HG02610 (cell line): Measurements from ENCODE around the gene HOXA3.

Source experiments
- ATAC-seq: cut with Tn5 transposase; IDR thresholded peaks from one replicate; pipeline ENCODE4 v1.9.1; 2021; ENCODE audit warnings: mild to moderate bottlenecking, moderate library complexity; ENCODE audit not compliant: unreplicated experiment

The HOXA3 gene

GRCh38 chr7:27106181-27106900, 46.0 kb downstream of the HOXA3 start:
- no peak for ATAC-seq

- no peak for ATAC-seq
These were observed 46.9 kb downstream of the HOXA3 start for GRCh38 chr7:27105301-27106031.

GRCh38 chr7:27104341-27105058, 47.9 kb downstream of the HOXA3 start:
- no peak for ATAC-seq

- ATAC-seq, result no peak
These were observed 48.7 kb downstream of the HOXA3 start for GRCh38 chr7:27103489-27104226.

- ATAC-seq, result no peak
These were observed 49.6 kb downstream of the HOXA3 start, which contains the start of gene HOXA2 for GRCh38 chr7:27102581-27103442. Gene HOXA2, minus strand, starts transcription at chr7:27102683. Its CDS starts 183 bp downstream, at chr7:27102500.

GRCh38 chr7:27101957-27102580, 50.3 kb downstream of the HOXA3 start:
- ATAC-seq, result no peak

- no peak for ATAC-seq
These were observed 51.0 kb downstream of the HOXA3 start for GRCh38 chr7:27101171-27101956.

GRCh38 chr7:27100694-27101170, 51.7 kb downstream of the HOXA3 start:
- ATAC-seq, result no peak

GRCh38 chr7:27099453-27100370, 52.7 kb downstream of the HOXA3 start:
- no peak for ATAC-seq

GRCh38 chr7:27098578-27099451, 53.6 kb downstream of the HOXA3 start:
- ATAC-seq, result no peak

- ATAC-seq, result no peak
These were observed 54.5 kb downstream of the HOXA3 start for GRCh38 chr7:27097686-27098577.

- ATAC-seq, result no peak
These were observed 55.4 kb downstream of the HOXA3 start for GRCh38 chr7:27096768-27097514.

- ATAC-seq, result peak; percentile 86
These were observed 56.3 kb downstream of the HOXA3 start, which contains the start of gene HOXA1 for GRCh38 chr7:27095897-27096767. Gene HOXA1, minus strand, starts transcription at chr7:27096000. Its CDS starts 88 bp downstream, at chr7:27095912.
